Endometrium (tissue), 2 donors: ENCODE results near the gene MXD4.
"Not testable (repeated sequence)": the region's sequence is repeated elsewhere in the genome, so short reads cannot be mapped to it uniquely, and the experiment has no call there.

Experiments
- FAIRE-seq: peaks from 2 replicates; lab custom pipeline; 2012; peaks lifted over from hg19 to GRCh38; lab: Jason Lieb, UNC
- donor health status: control.
- donor health status: control.

MXD4 gene

DNA sequence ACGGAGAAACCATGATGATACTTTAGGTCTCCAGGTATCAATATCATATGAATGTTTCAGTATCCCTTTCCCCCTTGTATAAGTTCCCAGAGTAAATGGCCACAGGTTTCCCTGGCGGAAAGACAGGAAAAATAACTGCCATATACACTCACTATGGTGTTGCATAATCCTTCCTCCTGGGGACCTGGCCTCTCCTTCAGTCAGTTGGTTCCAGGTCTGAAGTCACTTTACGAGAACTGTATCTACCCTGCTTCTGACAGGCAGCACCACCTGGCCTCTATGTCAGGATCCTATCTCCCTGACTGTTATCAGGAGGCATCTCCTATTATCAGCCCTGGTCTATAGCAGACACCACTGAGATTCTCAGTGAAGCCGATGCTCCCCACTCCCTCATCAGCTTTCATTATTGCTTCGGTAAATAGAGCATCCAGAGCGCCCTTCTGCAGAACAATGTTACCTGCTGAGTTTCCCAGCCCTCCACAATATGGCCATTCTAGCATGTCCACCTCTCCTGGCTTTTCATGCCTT is 42.6 kb downstream of the MXD4 start:
- FAIRE-seq: no peak

- FAIRE-seq: no peak
Observed at GRCh38 chr4:2218436-2218835, 43.5 kb downstream of the MXD4 start.

GRCh38 chr4:2217726-2218125 is 44.2 kb downstream of the MXD4 start:
- FAIRE-seq: no peak

DNA sequence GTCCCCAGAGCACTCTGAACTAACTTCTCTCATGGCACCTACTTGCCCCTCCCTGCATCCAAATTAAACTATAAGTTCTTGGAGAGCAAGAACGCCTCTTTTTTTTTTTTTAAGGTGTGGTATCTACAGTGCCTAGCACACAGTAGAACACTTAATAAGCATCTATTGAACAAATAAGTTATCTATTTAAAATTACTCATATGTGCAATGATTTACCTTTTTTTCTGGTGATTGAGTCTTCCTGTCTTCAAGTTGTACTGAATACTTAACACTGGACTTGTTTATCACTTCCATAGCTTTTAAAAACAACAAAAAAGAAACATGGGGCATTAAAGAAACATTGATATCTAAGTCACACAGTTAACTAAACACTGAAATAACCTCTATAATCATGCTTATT is 49.1 kb downstream of the MXD4 start:
- FAIRE-seq: no peak

- FAIRE-seq: not testable (repeated sequence)
Observed at GRCh38 chr4:2202789-2203188, 59.1 kb downstream of the MXD4 start.
